GM21723 (cell line): ENCODE results near the gene WDR82.
A peak's percentile ranks its signal among the peaks of the same experiment; 100 is the strongest.

Source experiments
- ATAC-seq: cut with Tn5 transposase; IDR thresholded peaks from one replicate; pipeline ENCODE4 v1.9.1; 2021; ENCODE audit warnings: mild to moderate bottlenecking, moderate library complexity; ENCODE audit not compliant: unreplicated experiment

Gene WDR82

GRCh38 chr3:52259448-52259847 lies 19.0 kb downstream of the WDR82 start:
- ATAC-seq, result no peak

DNA sequence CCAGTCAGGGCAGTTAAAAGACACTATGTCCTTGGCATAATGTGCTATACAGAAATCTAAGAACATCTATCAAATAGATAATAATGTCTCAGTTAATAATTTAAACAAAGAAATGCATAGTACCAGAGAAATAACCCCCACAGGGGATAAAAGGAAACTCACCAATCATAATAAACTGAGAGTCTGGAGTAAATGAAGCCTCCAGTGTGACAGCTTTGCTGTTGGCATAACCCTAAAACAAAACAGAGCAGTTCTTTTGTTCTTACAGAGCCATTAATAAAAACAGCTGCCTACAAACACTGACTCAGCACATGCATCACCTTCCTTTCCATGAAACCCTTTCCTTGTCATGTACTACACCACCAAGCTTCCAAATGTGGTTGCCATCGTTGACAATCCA lies 19.4 kb downstream of the WDR82 start:
- no peak for ATAC-seq

- no peak for ATAC-seq
Observed at GRCh38 chr3:52257911-52258310, 20.5 kb downstream of the WDR82 start.

- ATAC-seq, result no peak
Observed at GRCh38 chr3:52256622-52257021, 21.8 kb downstream of the WDR82 start.

GRCh38 chr3:52256159-52256558 lies 22.3 kb downstream of the WDR82 start:
- no peak for ATAC-seq

DNA sequence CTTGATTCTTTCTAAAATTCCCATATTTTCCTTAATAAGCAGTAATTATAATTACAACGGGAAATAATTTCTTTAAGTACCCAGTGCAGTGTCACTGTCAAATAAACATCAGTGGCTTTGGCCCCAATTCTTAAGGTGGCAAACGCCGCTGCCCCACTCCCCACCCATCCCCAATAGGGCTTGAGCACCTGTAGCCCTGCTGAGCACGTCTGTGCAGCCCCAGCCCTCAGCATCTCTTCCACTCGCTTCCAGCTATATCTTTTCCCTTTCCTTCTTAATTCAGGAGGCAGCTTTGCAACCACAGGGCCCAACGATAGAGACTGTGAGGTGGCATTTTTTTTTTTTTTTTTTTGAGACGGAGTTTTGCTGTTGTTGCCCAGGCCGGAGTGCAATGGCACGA lies 23.8 kb downstream of the WDR82 start:
- ATAC-seq, result no peak

DNA sequence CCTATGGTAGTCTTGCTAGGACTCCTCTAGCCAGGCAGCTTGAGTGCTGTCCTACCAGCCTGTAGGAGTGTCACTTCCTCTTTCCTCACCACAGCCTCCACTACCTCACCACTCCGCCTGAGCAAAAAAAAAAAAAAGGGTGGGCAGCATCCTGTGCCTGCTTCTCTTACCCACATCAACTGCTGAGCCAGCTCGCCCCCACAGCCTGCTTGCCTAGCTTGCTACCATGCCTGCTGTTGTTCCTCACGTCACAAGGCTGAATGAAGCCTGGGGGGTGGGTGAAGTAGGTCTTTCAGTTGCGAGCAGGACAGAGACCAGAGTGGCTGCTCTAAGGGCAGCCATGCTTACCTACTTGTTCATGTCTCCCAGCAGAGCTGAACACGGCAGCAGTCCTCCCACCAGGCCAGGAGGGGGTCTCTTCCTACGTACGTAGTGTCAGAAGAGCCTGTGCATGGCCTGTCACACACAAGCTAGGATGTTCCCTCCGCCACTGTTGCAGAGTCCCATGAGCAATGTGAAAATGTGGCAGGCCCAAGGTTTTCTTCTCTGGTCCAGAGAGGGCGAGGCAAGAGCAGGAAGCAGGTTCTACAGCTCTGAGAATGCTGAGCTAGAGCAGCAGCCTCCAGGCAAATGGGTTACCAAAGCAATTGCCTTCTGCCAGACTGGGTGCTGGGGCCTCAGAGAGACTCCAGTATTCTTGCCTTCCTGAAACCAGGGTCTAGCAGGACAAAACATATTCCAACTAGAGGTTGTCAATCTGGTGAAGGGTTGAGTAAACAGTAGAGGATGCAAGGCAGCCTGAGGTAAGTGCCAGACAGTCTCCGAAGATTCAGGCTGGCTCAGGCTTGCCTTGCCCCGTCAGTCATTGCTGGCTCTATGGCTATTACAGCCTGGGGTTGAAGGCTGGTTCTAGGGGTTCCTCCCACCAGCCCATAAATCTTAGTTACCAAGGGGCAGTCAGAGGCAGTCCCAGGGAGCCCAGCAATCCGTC lies 24.8 kb downstream of the WDR82 start:
- peak; percentile 92 for ATAC-seq

GRCh38 chr3:52250122-52250521 lies 28.3 kb downstream of the WDR82 start:
- ATAC-seq, result no peak

- no peak for ATAC-seq
Observed at GRCh38 chr3:52249683-52250082, 28.8 kb downstream of the WDR82 start.

GRCh38 chr3:52248816-52249547 lies 29.5 kb downstream of the WDR82 start:
- ATAC-seq, result no peak

DNA sequence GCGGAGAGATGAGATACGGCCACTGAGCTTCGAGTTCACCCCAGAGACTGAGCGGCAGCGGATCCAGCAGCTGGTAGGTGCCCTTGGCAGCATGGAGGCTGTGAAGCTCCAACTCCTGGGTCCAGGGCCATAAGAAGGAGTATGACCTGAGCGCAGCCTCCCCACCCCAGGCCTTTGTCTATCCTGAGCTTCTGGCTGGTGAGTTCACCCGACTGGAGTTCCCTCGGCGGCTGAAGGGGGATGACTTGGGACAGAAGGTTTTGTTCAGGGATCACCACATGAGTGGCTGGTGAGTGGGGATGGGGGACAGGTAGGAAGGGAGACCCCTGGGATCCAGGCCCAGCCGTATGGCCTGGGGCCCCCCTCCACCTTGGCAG lies 30.3 kb downstream of the WDR82 start:
- ATAC-seq, result no peak

GRCh38 chr3:52247409-52248164 lies 30.9 kb downstream of the WDR82 start:
- ATAC-seq, result no peak

DNA sequence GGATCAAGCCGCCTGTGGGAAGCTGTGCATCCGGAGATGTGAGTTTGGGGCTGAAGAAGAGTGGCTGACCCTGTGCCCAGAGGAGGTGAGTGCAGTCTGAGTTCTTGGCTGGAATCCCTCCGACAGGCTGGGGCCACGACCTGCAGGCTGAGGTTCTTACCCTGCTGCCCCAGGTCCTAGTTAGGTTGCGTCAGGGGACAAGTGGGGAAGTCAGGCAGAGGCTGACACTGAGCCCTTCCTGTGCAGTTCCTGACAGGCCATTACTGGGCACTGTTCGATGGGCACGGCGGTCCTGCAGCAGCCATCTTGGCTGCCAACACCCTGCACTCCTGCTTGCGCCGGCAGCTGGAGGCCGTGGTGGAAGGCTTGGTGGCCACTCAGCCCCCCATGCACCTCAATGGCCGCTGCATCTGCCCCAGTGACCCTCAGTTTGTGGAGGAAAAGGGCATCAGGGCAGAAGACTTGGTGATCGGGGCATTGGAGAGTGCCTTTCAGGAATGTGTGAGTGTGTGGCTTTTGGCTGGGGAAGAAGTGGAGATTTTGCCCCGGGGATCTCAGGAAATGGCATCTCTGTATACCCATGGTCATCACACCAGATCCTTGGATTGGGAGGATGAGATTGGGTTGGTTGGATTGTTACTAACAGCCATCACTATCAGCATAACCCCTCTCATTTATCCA lies 31.6 kb downstream of the WDR82 start:
- no peak for ATAC-seq

DNA sequence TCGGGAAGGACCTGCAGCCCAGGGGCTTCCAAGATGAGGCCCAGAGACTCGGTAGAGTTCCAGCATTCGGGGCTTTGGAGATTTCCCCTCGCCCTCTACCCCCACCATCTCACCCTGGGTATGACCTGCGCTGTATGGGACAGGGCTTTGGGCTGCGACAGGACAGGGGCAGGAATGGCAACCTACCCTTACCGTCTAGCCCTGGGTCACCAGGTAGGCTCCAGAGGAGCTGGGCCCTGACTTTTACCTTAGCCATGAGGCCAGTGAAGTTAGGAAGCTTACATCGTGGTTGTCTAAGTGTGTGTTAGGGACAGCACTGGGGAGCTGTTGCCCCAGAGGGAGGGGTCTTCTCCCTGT lies 32.2 kb downstream of the WDR82 start:
- ATAC-seq, result peak; percentile 8

DNA sequence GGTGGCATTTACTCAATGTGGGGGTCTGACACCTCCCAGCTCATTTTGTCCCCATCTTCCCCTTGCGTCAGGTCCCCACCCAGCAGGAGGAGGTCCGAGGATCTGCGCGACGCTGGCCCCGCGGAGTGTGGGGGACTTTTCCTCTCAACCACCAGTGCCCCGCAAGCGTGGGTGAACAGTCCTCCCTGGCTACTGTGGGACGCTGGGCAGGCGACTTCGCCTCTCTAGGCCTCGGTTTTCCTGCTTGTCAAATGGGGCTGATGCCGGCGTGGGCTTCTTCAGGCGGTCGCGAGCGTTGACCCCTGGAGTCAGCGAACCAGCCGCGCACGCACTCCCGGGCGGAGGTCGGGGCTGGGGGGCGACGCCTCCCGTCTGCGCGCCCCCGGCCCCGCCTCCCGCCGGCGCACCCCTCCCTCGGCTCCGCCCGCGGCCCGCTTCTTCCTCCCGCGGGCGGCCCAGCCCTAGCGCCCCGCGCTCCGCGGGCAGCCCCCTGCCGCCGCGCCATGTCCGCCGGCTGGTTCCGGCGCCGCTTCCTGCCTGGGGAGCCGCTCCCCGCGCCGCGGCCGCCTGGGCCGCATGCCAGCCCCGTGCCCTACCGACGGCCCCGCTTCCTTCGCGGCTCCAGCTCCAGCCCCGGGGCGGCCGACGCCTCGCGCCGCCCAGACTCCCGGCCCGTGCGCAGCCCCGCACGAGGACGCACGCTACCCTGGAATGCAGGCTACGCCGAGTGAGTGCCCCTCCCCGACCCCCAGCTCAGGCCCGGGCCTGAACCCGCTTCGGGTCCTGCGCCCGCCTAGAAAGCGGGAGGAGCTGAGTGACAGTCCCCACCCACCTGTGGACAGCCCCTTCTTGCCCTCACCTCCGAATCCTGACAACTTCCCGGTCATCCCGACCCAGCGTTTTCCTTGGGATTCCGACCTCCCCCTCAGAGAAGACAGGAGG lies 32.9 kb downstream of the WDR82 start, which contains the start of gene PPM1M:
TSS of gene PPM1M (plus strand) at position 438 of the 942 bp plus-strand sequence. CDS start at position 504, 66 bp downstream.
- peak; percentile 41 for ATAC-seq

DNA sequence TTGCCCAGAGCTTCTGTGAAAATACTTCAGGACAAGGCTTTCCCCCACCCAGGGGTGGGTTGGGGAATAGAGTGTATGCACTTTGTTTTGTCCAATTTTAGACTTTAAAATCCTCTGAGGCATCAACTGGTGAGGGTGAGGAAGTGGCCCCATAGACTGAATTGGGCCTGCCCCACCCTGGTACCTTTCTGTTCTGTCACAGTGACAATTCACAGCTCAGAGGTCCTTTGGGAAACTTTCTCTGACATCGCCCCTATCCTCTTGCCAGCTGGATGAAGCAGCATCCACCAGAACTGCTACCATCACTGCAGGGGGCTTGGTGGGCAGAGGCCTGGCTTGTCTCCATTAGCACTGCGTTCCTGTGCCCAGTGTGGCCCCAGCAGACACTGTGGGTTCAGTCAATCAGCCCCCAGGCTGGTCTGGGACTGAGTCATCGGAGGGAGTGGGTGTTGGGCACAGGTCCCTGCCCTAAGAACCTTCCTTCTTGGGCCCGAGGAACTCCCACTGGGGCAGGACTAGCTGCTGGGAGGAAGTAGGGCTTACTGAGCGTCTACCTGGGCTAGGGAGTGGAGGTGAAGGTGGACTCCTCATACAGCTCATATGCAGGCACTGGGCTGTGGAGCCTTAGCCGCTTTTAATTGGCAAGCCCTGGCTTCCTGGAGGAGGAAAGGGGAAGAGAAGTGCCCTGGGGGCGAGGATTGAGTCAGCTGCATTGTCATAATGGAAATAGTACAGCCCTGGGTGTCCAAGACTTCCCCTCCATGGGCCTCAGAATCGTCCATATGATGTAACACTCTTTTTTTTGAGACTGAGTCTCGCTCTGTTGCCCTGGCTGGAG lies 34.4 kb downstream of the WDR82 start:
- peak; percentile 19 for ATAC-seq

DNA sequence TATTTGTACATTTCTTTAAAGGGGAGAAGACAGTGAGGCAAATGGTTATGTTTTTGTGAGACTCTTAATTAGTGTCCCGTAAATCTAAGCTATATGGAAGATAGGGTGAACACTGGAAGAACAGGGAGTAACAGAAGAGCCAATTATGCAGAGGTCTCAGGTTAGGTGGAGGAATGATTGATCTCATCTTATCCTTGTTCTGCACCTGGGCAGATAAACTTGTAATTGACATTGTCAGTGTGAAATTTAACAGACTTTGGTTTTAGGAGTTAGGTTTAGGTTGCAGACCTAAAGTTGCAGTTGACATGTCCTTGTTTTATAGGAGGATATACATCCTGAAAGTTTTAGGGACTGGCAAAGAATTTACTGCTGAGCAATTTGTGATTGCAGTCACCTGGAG lies 36.4 kb downstream of the WDR82 start:
- no peak for ATAC-seq

GRCh38 chr3:52240886-52241370 lies 37.5 kb downstream of the WDR82 start:
- no peak for ATAC-seq
